Measurements from ENCODE around the gene PEMT.

The PEMT gene

DNA sequence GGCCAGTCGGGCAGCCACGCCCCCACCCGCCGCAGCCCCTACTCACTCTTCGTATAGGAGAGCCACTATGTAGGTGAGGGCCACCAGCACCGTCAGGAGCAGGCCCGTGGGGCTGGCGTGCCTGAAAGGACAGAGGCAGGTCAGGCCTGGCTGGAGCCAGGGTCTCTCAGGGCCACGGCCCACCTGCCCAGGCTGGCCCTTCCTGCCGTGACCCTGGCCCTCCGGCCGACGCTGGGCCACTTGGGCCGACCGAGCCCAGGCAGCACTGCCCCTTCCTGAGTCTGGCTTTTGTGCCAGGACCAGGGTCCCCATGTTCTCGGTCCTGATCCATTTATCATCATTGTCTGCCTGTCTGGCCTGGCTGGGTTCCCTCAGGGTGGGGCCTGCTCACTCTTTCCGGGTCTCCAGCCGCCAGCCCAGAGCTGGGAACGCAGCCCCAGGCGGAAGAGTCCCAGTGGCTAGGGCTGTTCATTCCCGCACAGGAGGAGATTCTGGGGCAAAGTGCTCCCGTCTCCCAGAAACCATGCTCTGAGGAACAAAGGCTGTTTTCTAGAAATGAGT is 85.2 kb downstream of the PEMT start:
- TF ChIP-seq, protein P1, sequence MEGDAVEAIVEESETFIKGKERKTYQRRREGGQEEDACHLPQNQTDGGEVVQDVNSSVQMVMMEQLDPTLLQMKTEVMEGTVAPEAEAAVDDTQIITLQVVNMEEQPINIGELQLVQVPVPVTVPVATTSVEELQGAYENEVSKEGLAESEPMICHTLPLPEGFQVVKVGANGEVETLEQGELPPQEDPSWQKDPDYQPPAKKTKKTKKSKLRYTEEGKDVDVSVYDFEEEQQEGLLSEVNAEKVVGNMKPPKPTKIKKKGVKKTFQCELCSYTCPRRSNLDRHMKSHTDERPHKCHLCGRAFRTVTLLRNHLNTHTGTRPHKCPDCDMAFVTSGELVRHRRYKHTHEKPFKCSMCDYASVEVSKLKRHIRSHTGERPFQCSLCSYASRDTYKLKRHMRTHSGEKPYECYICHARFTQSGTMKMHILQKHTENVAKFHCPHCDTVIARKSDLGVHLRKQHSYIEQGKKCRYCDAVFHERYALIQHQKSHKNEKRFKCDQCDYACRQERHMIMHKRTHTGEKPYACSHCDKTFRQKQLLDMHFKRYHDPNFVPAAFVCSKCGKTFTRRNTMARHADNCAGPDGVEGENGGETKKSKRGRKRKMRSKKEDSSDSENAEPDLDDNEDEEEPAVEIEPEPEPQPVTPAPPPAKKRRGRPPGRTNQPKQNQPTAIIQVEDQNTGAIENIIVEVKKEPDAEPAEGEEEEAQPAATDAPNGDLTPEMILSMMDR (IDR thresholded peaks at IDR 0.05; ENCODE audit: insufficient read depth, low read depth, low read length, missing control alignments) = no peak
- H3K4me3 ChIP-seq (ENCODE audit: low read depth, low read length) = no peak overlapping the region
- DNase-seq (ENCODE audit: low read depth) = no peak

DNA sequence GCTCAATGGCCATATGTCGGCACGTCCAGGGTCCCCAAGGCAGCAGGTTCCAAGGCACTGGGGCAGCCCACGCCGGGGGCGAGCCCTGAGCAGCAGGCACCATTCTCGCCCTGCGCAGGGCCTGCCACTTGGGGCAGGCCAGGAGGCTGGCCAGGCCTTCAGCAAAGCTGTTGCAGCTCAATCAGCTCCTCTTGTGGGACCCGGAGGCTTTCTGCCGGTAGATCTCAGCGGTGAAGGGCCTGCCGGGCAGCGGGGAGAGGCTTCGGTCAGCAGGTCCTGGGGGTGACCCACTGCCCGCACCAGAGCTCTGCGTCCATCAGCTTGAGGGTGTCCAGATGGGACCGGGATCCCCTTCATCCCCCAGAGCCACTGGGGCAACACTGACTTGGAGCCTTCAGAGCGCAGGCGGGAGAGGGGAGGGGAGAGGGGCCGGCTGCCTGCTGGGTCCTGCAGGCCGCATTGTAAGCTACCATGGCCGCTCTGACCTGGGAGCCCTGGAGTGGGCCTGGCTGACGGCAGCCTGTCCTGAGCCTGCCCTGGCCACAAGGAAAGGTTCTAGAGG is 85.8 kb downstream of the PEMT start:
- no peak overlapping the region for H3K4me3 ChIP-seq (ENCODE audit: low read depth, low read length)
- TF ChIP-seq, protein P1 (IDR thresholded peaks at IDR 0.05; ENCODE audit: insufficient read depth, low read depth, low read length, missing control alignments) = no peak
- DNase-seq (ENCODE audit: low read depth) = no peak

DNA sequence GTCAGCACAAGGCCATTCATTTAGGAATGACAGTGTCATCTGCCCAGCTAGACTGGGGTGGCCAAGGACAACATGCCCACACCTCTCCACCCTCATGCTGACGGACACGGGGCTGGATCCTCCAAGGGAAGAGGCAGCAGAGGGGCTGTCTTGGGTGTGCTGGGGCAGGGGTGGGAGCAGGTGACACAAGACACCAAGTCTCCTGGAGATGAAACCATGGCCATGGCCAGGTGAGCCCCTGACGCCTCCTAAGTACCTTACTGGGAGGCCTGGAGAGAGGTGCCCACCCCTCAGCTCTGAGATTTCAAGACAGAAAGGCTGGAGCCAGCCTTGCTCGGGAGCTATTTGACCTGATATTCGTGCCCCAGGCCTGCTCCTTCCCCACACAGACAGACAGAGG is 86.4 kb downstream of the PEMT start:
- no peak for DNase-seq (ENCODE audit: low read depth)
- no peak overlapping the region for H3K4me3 ChIP-seq (ENCODE audit: low read depth, low read length)
- TF ChIP-seq, protein P1 (IDR thresholded peaks at IDR 0.05; ENCODE audit: insufficient read depth, low read depth, low read length, missing control alignments) = no peak

DNA sequence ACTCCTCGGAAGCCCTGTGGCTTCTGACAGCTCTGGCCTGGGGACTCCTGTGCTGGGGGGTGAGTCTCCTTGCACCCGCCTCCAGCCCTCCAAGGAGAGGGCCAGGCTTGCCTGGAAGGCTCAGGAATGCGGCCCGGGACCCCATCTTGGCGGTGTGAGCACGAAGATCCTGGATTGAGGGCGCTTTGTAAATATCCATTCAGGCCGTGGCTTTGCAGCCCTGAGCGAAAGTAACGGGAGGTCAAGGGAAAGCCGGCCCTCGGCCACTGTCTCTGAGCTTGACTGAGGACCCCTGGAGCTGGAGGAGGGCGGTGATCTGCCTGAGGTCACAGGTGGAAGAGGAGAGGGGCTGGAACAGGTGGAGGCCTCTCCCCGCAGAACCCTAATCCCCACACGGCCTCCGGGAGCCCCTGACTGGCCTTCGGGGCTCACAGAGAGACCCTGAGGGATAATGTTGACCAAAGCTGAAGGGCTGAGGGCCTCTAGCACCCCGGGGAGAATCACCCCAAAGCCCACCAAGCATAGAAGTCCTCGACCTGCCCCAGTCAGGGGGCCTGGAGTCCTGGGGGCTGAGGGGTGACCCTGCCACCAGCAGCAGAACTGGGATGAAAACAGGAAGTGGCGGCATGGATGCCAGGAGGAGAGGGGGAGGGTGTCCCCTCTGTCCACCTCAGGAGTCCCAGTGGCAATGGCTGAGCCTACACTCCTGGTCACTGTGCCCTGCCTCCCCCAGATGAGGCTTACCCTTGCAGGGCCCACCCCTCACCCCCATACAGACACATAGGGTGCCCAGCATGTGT is 87.0 kb downstream of the PEMT start:
- H3K4me3 ChIP-seq (ENCODE audit: low read depth, low read length) = no peak overlapping the region
- TF ChIP-seq, protein P1 (IDR thresholded peaks at IDR 0.05; ENCODE audit: insufficient read depth, low read depth, low read length, missing control alignments) = no peak
- DNase-seq (ENCODE audit: low read depth) = no peak

DNA sequence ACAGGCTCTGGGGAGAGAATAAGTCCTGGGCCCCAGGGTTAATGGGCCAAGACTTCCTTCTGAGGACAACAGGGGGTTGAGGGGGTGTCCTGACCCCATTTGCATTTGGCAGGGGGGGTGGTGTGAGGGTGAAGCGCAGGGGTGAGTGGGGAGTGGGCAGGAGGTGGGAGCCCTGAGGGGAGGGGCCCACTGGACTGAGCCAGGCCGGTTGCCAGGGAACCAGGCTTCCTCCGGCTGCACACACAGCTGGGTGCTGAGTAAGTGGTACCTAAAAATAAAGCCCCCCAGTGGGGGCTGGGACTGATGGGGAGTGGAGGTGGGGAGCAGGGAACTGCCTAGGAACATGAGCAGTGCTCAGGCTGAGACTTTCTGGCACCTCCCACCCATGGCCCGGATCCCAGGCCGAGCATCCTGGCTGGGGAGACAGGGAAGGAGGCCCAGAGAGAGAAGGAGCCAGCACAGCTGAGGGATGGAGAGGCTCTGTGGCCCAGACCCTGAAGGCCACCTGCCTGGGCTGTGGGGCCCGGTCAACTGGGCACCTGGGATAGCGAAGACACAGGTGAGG is 87.9 kb downstream of the PEMT start:
- TF ChIP-seq, protein P1 (IDR thresholded peaks at IDR 0.05; ENCODE audit: insufficient read depth, low read depth, low read length, missing control alignments) = no peak
- no peak overlapping the region for H3K4me3 ChIP-seq (ENCODE audit: low read depth, low read length)
- no peak for DNase-seq (ENCODE audit: low read depth)

DNA sequence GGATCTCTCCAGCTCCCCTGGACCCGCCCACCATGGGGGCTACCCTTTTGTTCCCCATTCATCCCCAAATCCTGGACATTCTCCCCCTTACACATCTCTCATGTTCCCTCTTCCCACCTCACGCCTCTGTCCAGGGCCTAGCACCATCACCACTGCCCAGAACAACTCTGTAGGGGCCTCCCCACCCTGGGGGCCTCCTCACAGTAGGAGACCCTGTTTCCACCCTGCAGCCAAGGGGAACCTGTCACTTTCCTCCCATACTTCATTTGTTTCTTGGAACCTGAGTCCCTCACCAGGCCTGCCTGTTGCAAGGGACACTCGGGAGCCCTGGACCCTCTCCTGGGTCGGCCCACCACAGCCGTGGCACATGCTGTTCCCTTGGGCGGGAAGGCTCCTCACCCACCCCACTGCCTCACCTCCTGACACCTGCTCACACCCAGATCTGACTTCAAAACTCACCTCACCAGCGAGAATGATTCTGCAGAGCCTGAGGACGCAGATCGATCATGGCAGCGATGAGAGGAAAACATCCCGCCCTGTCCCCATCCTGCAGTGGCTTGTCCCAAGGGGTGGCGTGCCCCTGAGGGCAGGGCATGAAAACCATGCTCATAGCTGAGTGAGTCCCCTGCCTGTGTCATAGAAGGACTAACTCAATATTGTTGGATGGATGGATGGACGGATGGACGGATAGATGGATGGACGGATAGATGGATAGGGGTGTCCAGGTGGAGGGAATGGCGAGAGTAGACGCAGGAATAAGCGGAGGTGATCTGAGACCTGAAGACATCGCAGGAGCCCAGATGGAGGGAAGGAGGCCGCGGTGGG is 88.6 kb downstream of the PEMT start:
- no peak for DNase-seq (ENCODE audit: low read depth)
- TF ChIP-seq, protein P1 (IDR thresholded peaks at IDR 0.05; ENCODE audit: insufficient read depth, low read depth, low read length, missing control alignments) = no peak
- no peak overlapping the region for H3K4me3 ChIP-seq (ENCODE audit: low read depth, low read length)

All from GM12865 (cell line).